ENCODE data around the gene PPP1R18. TPM values are rescaled to one million over a fixed set of nuclear protein-coding genes. Genes with fewer than 3 reads are reported as not detected.
A peak's percentile ranks its signal among the peaks of the same experiment; 100 is the strongest.
"Not testable (repeated sequence)": the region's sequence is repeated elsewhere in the genome, so short reads cannot be mapped to it uniquely, and the experiment has no call there.

Gene PPP1R18
- total RNA-seq, 1 donor from 2014 or later, result 44.0 TPM

DNA sequence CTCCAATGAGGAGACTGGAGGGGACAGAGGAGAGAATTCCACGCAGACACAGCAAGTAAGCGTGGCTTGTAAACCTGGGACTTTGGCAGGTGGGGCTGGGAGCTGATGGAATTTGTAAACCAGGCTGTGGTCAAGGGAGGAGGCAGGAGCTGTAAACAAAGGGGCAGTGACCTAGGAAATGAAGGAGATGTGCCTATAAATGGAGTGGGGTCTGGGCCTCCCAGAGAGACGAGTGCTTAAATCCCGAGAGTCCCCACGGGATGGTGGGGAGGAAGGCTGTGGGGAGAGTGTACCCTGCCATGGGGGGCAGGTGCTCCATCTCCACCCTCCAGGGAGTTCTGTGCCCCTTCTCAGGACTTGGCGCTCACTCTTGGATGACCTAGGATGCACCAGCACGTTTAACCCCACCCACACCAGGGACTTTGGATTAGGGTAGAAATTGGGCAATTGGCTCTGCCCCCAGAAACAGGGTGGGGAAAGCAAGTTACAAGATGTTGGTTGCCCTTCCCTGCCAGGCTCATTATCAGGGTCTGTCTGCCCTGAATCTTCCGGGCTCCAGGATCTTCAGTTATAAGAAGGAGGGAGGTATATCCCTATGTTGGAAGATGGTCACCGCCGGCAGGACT lies 9.7 kb downstream of the PPP1R18 start:
- FAIRE-seq (no peak), DNase-seq (ENCODE audit: low spot score in 2 of 2) (no peak)

DNA sequence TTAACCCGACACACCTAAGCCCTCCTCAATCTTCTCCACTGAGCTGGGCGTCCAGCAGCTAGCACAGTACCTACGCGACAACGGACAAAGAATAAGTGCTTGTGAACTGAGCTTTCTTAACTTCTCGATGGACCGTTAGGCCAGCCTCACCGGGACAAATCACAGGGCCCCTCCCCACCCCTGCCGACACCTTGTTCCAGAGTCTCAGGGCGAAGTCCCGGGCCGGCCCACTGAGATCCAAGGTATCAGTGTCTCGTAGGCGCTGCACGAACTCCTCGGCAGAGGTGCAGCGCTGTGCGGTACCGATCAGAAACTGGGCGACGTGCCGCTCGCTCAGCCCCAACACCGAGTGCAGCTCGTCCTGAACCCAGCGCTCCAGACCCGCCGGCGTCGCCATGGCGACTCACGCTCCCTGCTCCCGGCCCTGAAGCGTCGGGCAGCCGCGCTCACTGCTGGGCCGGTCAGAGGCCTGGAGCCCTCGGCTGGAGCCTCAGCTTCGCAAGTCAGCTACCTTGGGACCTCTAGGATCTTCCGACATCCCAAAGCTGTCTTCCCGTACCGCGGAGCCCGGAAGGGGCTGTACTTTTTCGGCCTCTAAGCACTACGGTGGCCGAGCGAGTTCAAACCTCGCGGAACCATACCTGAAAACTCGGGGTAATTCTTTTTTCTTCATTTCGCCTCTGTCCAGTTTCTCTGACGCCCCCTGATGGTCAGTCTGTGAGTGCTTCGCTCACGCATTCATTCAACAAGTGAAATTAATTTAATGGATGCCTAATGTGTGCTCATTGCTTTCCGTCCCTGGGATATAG lies 13.8 kb downstream of the PPP1R18 start, which contains the start of gene DHX16:
Gene DHX16, minus strand, starts transcription at position 562 of the 809 bp plus-strand sequence. Its CDS starts 165 bp downstream, at position 397.
- FAIRE-seq, result no peak
- DNase-seq (ENCODE audit: low spot score in 2 of 2), result peak; percentile 83 to 87

DNA sequence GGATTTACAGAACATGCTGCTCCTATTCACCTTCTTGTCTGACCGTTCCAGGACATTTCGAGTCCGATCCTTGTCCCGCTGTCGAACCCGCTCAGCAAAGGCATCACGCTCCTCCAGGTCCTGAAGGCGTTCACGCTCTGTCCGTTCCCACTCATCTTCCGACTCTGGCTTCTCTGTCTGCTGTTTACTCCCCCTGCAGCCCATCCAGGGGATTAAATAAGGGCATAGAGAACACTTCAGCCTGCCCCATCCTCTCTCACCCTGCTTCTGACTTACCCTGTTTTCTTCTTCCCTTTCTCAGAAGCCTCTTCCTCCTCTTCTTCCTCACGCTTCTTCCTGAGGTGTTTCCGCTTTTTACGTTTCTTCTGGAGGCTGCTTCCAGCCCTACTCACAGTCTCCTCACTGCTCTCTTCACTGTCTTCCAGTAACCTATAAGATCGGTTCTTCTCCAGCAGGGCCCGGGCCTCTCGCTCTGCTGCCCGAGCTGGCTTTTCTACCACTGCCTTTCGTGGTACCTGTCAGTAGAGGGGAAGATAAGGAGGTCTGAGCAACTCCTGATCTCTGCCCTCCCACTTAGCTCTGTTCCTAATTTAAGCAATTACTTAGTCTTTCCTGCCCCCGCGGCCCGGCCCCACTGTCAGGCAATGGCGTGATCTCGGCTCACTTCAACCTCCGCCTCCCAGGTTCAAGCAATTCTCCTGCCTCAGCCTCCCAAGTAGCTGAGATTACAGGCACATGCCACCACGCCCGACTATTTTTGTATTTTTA lies 15.5 kb downstream of the PPP1R18 start:
- DNase-seq (ENCODE audit: low spot score in 2 of 2) (no peak), FAIRE-seq (no peak)

DNA sequence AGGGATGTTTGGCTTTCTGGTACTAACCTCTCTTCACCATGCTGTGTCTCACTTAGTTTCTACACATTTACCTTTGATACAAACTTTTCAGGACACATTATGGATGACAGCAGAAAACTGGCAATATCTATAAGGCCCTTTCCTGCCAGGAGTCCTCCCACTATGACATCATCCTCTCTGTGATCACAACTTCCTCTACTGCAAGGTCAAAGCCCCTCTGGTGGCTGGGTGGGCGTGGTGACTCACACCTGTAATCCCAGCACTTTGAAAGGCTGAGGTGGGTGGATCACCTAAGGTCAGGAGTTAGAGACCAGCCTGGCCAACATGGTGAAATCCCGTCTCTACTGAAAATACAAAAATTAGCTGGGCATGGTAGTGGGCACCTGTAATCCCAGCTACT lies 20.1 kb downstream of the PPP1R18 start:
- FAIRE-seq, result not testable (repeated sequence)

DNA sequence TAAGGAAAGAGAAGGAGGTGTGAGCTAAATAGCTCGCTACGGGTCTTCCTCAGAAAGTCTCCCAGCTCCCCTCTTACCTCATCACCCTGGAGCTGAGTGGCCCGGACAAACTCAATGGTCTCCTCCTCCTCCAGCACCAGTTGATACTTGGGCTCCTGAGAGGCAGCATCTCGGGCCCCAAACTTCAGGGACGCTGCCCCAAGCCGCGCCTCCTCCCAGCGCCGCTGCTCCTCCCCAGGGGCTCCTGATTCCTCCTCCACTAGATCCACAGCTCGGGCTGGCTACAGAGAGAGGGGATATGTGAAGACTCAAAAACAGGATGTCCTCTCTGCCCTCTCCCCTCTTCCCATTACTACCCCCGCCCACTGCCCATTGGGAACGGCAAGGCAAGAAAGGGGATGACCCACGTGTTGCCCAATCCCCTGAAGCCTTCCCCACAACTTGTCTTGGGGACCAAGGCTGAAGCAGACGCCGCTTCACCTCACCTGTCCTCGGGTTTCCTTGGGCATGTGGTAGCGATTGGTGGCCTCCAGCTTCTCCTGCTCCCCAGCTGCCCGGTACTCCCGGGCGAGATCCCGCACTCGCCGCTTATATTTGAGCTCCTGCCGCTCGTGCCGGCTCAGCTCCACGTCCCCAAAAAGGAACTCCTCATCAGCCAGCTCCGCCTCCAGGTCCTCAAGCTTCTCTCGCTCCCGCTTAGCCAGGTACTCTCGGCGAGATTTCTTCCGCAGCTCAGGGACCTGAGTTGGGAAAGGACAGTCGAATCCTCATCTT lies 21.3 kb downstream of the PPP1R18 start:
- no peak for FAIRE-seq

More for the DNA sequence above, 20.1 kb downstream of the PPP1R18 start:
- DNase-seq (ENCODE audit: low spot score in 2 of 2), result not testable (repeated sequence)

DNA sequence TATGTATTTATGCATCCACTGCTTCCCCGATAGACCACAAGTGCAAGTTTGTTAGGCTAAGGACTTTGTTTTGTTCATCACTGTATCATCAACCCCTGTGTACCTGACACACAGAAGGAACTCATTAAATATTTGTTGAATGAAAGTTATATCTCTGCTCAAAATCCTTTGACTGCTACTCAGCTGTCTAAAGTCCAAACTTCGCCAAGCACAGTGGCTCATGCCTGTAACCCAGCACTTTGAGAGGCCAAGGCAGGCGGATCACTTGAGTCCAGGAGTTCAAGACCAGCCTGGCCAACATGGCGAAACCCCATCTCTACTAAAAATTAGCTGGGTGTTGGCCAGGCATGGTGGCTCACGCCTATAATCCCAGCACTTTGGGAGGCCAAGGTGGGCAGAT lies 28.5 kb downstream of the PPP1R18 start:
- not testable (repeated sequence) for DNase-seq (ENCODE audit: low spot score in 2 of 2); FAIRE-seq

More for the DNA sequence above, 21.3 kb downstream of the PPP1R18 start:
- DNase-seq (ENCODE audit: low spot score in 2 of 2), result no peak

DNA sequence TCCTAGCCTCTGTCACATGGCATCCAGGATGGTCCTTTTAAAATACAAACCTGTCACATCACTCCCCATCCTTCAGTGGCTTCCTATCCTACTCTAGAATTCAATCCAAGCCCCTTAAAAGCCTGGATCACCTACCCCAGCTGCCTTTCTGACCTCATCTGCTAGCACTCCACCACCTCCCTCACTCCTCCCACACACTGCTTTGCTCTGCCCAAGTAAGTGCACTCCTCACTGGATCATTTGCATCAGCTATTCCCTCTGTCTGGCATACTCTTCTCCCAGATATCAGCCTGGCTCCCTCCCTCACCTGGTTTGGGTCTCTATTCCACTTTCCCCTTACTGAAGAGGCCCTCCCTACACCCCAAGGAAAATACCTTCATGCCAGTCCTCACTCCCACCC lies 29.0 kb downstream of the PPP1R18 start:
- DNase-seq (ENCODE audit: low spot score in 2 of 2), result no peak
- FAIRE-seq, result no peak

DNA sequence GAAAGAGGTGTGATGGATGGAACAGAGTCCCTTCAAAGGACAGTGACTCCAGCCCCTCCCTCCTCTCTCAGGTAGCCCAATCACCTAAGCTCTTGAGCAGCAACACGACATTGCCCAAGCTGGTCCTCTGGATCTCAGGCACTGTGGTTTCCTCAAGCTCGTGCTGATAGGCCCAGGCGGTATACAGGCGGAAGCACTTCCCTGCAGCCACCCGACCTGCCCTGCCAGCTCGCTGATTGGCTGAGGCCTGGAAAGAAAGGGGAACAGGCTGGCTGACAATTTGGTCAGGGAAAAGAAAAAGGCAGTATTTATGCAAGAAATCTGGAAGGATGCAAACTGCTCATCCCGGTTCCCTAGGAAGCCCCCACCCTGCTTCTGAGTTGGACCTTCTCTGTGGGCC lies 29.9 kb downstream of the PPP1R18 start:
- DNase-seq (ENCODE audit: low spot score in 2 of 2) (no peak), FAIRE-seq (no peak)

DNA sequence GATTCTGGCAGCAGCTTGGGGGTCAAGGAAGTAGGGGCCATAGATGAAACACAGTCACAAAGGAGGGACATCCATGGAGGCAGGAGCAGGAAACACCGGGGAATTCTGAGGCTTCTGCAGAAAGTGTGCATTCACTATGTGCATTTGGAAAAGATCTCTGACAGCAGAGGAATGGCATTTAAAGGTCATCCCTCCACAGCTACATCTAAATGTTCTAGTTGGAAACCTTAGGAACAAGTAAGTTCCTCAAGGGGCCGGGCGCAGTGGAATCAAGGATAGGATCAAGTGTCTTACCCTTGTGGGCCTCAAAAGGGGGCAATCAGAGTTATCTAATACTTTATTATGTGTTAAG lies 30.7 kb downstream of the PPP1R18 start:
- no peak for DNase-seq (ENCODE audit: low spot score in 2 of 2)

DNA sequence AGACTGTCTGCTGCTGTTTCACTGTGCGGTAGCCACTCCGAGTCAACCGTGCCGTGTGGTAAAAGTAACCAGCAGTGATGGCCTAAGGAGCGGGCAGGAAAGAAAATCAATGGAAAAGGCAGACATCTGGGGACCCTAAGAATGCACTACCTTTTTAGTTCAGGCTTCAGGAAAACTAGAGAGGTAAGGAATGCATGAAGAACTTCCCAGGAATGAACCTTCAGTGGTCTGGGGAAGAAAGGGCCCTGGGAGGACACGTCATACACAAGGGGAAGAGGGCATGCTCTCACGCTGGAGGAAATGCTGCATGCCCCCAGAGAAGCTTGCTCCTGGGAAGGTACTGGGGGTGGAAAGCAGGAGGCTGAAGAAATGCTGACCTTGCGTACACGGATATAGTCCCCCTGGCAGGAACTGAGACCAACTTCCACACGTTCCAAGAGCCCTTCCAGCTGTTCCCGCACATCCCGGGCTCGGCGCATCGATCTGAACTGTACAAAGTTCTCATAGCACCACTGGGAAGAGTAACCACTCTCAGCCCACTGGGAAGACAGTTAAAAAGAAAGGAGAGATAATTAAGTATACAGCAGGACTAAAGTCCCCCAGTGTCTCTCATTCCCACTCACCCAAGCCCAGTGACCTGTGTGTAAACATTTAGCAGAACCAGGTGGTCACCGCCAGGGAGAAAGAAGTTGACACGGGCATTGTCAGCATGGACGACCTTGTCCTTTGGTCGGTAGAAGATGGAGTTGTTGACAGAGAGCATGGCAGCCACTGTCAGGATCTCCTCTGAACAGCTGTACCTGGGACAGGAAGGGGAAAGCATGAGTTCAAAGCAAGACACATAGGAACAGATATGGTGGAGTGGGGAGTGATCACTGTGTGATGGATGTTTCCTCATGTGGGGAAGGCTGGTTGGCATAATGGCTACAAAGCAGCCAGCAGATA lies 31.4 kb downstream of the PPP1R18 start:
- FAIRE-seq, result no peak
- DNase-seq (ENCODE audit: low spot score in 2 of 2), result no peak

More for the DNA sequence above, 30.7 kb downstream of the PPP1R18 start:
- FAIRE-seq, result no peak

DNA sequence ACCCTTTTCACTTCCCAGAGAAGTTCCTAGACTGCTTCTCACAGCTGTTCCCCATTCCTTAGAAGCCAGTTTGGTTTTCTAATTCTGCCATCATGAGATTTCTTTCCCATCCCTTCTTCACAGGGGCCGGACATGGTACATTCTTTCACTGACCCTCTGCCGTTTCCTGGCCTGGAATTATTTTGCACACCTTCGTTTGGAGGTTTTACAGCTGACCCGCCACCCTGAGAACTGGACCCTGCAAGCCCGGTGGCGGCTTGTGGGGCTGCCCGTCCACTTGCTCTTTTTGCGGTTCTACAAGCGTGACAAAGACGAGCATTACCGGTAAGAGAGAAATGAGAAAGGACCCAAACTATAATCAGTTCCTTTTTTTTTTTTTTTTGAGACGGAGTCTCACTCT lies 35.3 kb downstream of the PPP1R18 start:
- FAIRE-seq (no peak), DNase-seq (ENCODE audit: low spot score in 2 of 2) (no peak)

DNA sequence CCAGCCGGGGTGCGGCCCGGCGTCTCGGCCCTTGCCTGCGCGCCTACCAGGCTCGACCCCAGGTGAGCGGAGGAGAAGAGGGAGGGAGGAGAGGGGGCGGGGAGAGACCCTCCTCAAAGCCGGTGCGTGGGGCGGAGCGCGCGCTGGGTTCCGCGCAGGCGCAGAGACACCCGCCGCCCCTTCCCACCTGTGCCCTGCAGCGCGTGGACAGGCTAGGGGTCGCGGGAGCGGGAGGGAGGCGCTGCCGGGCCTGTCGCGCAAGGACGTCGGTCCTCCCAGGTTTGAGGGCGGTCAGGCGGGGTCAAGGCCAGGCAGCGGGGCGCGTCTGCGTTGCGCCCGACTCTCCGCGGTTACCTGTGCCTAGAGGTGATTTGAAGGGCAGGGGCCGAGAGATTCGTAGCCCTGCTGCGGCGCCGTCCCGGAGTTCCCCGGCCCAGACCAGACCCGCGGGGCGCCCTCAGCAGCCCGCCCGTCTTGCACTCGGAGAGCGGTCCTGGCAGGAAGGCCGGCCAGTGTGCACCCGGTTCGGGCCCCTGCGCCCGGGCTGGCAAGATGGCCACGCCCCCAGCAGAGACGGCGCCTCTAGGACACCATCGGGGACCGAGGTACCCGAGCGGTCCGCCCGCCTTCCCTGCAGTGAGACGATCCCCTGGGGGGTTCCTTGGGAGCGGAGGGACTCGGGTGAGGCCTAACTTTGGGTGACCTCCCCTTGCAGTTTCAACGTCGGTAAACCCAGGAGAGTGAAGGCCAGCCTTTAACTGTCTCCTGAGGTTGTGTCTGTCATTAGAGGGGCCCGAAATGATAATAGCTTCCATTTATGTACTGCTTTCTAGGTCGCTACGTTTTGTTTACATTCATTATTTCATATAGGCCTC lies 39.0 kb downstream of the PPP1R18 start:
- no peak for FAIRE-seq
- peak; percentile 73 to 79 for DNase-seq (ENCODE audit: low spot score in 2 of 2)

DNA sequence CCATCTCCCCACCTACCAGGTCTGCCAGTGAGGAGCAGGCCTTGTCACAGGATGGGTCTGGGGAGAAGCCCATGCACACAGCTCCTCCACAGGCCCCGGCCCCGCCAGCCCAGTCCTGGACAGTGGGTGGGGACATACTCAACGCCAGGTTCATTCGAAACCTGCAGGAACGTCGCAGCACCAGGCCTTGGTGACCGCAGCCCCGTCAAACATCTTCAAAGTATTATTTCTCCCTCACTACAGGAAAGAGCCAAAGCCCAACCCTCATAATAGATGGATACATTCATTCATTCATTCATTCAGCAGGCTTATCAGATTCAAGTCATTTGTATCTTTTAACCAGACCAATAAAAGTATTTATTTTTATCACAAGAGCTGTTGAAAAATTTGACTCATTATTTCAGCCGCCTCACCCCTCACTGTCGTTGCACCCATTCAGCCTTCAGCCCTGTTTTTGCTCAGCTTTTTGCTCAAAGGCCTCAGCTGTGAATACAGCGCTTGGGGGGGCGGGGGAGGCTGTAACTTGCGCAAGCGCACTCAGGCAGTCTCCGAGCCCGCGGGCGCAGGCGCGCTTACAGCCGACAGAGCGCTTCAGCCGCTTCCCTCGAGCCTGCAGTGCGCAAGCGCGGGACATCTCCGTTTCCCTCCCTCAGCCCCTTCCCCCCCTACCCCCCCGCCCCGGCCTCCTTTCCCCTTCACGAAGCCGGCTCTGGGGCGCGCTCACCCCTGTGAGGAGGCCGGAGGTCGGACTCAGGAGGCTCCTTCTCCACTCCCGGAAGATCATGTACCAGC lies 39.8 kb downstream of the PPP1R18 start, which contains the start of gene C6orf136:
Gene C6orf136, plus strand, starts transcription at position 684 of the 792 bp plus-strand sequence. Its CDS starts 99 bp downstream, at position 783.
- FAIRE-seq, result no peak

DNA sequence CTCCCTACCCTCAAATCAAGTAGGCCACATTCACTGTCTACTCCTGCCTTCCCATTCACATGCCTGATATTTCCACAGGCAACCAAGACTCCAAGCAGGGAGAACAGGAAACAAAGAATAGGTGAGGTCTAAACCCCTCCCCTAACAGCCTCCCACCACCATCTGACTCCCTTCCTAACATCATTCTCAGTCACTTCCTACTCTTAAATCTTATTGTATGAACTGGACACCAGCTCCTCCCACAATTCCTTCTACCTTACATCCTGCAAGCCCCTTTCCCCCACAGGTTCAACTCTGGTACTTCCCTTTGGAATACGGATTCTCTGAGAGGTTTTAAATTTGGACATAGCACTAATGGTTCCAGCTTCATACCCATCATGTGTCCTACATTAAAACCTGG lies 40.5 kb downstream of the PPP1R18 start:
- no peak for FAIRE-seq

More for the DNA sequence above, 39.8 kb downstream of the PPP1R18 start, which contains the start of gene C6orf136:
- peak; percentile 94 for DNase-seq (ENCODE audit: low spot score in 2 of 2)

DNA sequence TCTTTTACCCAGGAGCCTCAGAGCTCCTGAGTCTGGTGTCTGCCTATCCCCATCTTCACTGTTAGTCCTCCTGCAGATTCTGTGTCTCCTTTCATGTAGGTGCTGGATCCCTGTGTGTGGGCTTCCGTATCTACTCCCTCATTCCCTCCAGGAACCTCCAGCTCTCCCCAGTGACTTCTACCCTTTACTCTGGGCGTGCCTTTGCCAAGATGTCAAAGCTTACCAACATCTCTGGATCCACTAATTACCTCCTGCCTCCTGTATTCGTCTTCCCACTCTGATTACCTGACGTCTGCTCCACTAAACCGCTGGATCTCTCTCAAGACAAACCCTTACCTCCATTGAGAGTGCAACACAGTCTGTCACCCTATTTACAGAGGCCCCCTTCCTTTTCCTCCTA lies 41.7 kb downstream of the PPP1R18 start:
- no peak for FAIRE-seq

More for the DNA sequence above, 40.5 kb downstream of the PPP1R18 start:
- DNase-seq (ENCODE audit: low spot score in 2 of 2), result no peak

DNA sequence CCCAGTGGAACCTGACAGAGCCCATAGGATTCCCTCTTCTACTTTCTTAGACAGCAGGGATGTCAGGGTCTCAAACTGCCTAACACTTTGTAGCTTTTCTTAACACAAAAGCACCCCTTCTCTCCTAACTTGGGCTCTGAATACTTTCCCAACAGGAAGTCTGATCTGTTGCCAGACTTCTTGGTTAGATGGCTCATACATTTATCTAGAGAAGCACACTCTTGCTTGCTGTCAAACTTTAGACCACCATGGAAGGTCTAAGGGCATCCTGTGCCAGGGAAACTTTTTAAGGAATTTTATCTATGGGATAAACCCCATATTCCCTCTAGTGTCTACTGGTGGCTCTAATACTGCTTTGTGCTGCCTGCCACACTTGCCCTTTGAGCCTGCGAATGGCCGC lies 42.8 kb downstream of the PPP1R18 start:
- FAIRE-seq (no peak), DNase-seq (ENCODE audit: low spot score in 2 of 2) (no peak)

More for the DNA sequence above, 41.7 kb downstream of the PPP1R18 start:
- no peak for DNase-seq (ENCODE audit: low spot score in 2 of 2)

DNA sequence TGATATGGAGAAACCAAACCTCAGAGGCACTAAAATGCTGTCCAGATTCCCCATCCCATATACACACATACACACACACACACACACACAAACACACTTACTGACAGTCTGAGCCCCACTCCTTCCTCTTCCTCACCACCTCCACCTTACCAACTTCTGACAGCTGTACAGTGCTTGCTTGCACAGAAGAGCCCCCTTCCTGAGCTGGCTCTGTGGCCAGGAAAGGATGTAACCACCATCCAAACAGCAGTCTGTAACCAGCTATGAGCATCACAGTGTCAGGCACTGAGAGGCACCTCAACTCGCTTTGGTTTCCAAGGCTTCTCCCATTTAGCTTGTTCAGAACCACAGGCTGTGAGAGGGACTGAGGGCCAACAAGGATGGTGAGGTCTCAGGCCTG lies 45.4 kb downstream of the PPP1R18 start:
- DNase-seq (ENCODE audit: low spot score in 2 of 2) (no peak), FAIRE-seq (no peak)

All from frontal cortex (tissue), 4 donors.